Fibroblast of mammary gland (primary cell): ENCODE results near the gene KLK13.

Experiments used
- DNase-seq: peaks from one replicate; pipeline ENCODE4 v3.0.0-alpha.2; 2010; ENCODE audit warnings: low read depth
- H3K4me3 ChIP-seq: 2 replicates; pipeline ENCODE4 v1.5.1; 2011; ENCODE audit warnings: low read depth, mild to moderate bottlenecking, low read length, moderate library complexity; ENCODE audit not compliant: control insufficient read depth
- CTCF ChIP-seq: conservative IDR thresholded peaks from 2 replicates; pipeline ENCODE4 v1.5.1; 2011; ENCODE audit warnings: low read depth, low read length, inconsistent platforms; ENCODE audit not compliant: control insufficient read depth, insufficient read depth

The KLK13 gene

GRCh38 chr19:51007488-51007887 lies 57.4 kb downstream of the KLK13 start:
- no peak overlapping the region for H3K4me3 ChIP-seq
- TF ChIP-seq CTCF = no peak
- no peak for DNase-seq

GRCh38 chr19:51006406-51006805 lies 58.5 kb downstream of the KLK13 start:
- TF ChIP-seq CTCF = no peak
- DNase-seq = no peak
- H3K4me3 ChIP-seq = no peak overlapping the region
